Psoas muscle (tissue), 8 donors: ENCODE data around the gene FAM229A. TPM values are rescaled to one million over a fixed set of nuclear protein-coding genes. Genes with fewer than 3 reads are reported as not detected.
"Not testable (repeated sequence)": the region's sequence is repeated elsewhere in the genome, so short reads cannot be mapped to it uniquely, and the experiment has no call there.

ENCODE experiments used
- ATAC-seq, 4 donors: fragments of 200-7000 bp; cut with Tn5 transposase; one replicate each; pipeline ENCODE4 v1.9.1; 2020; ENCODE audit warnings: moderate library complexity in 3 of 4, mild to moderate bottlenecking in 2 of 4
- DNase-seq, 2 donors: peaks; one replicate each; pipeline ENCODE4 v3.0.0-alpha.2; 2020
- H3K27ac ChIP-seq: fragments of 200-600 bp; one replicate; pipeline ENCODE4 v1.8.0; 2022
- H3K27me3 ChIP-seq, 3 donors: fragments of 200-600 bp in 1 of 3; one replicate each; pipeline versions ENCODE4 v1.6.1 to v1.8.0; 2013 to 2022; ENCODE audit warnings: low read length in 2 of 3, mild to moderate bottlenecking in 2 of 3, moderate library complexity in 1 of 3; ENCODE audit not compliant: insufficient read depth in 3 of 3
- H3K36me3 ChIP-seq, 2 donors: fragments of 200-600 bp in 1 of 2; one replicate each; pipeline versions ENCODE4 v1.6.1 to v1.8.0; 2013 to 2022; ENCODE audit warnings: low read depth in 1 of 2, mild to moderate bottlenecking in 1 of 2, moderate library complexity in 1 of 2; ENCODE audit not compliant: insufficient read depth in 1 of 2
- H3K4me1 ChIP-seq: fragments of 200-600 bp; one replicate; pipeline ENCODE4 v1.8.0; 2022
- H3K4me3 ChIP-seq: fragments of 200-600 bp; one replicate; pipeline ENCODE4 v1.8.0; 2022; ENCODE audit warnings: mild to moderate bottlenecking
- H3K9me3 ChIP-seq: fragments of 200-600 bp; one replicate; pipeline ENCODE4 v1.8.0; 2022
- WGBS, 3 donors: extraction: QIAGEN DNeasy Blood & Tissue Kit; methylation state at CpG; one replicate each; pipeline versions ENCODE4 v1.1.6 to v1.1.7; 2013; 5-methylcytosine and 5-hydroxymethylcytosine counted together
- intact Hi-C, 2 donors: fragments of 100-400 bp; cut with DNase I; formaldehyde crosslinking; loops; one replicate each; pipeline versions ENCODE4 v1.11.0 to v1.14.2; 2022
- polyA plus RNA-seq, 3 donors: library from polyadenylated mRNA; stranded (reverse); fragments of 200-250 nt; gene quantifications; one replicate each; pipeline ENCODE4 v1.2.3, GENCODE V29; 2013
- total RNA-seq, 4 donors: library from RNA; stranded (reverse); fragmentation: NEBNext Ultra II Directional in 2 of 4; extraction: Animal tissue kit (Norgen Biotek cat#: 25700) in 2 of 4; gene quantifications; one replicate each; pipeline versions ENCODE4 v1.2.1 to v1.2.4, GENCODE V29; 2021 to 2023
- TF ChIP-seq, protein P1 (sequence below): fragments of 200-600 bp; IDR thresholded peaks from one replicate; pipeline ENCODE4 v1.8.0; 2022; ENCODE audit warnings: antibody characterized with exemption
- donor health status: healthy with polysubstance abuse.
- donor health status: DM: no; HTN: no; CAD: no; lungs with moderate emphysema.
- donor health status: Bipolar disorder and iron deficiency.
- donor health status: healthy.
- donor health status: DM: yes; HTN: yes; CAD: no.
- donor health status: DM: no; HTN: no; CAD: no.
- donor health status: DM: no; HTN: no; CAD: no.
- donor health status: DM: yes; HTN: yes; CAD: no.

The FAM229A gene
- total and polyA plus RNA-seq, 7 donors, result 0.98 to 4.0 (median 1.9) TPM

DNA sequence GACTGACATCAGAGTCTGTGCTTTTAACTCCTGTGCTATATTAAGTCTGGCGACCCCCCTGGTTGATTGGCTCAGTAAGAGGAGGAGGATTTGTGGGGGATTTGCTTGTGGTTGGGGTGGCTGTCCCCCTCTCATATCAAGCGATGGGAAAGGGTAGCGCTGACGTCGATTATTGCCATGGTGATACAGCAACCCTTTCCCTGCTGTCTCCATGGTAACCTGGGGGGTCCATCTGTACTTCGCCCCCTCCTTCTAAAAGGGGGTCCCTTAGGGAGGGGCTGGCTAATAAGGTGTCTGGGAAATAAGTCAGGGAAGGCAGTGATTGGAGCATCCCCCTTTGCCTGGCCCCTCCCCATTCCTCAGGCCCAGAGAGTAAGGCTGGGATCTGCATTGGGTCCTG lies 4.7 kb downstream of the FAM229A start:
- Histone ChIP-seq H3K27ac (no peak overlapping the region), H3K36me3 (peaks cover 0 to 29% of the 10 kb centered on the region in 2 donors), H3K4me1 (peaks cover 10% of the 10 kb centered on the region), H3K9me3 (no peaks in the 10 kb centered on the region), H3K27me3 (no peaks in the 10 kb centered on the region), H3K4me3 (no peak overlapping the region)
- intact Hi-C loops, result no loop called here
- DNase-seq (no peak), ATAC-seq (no peak)
- TF ChIP-seq, protein P1, sequence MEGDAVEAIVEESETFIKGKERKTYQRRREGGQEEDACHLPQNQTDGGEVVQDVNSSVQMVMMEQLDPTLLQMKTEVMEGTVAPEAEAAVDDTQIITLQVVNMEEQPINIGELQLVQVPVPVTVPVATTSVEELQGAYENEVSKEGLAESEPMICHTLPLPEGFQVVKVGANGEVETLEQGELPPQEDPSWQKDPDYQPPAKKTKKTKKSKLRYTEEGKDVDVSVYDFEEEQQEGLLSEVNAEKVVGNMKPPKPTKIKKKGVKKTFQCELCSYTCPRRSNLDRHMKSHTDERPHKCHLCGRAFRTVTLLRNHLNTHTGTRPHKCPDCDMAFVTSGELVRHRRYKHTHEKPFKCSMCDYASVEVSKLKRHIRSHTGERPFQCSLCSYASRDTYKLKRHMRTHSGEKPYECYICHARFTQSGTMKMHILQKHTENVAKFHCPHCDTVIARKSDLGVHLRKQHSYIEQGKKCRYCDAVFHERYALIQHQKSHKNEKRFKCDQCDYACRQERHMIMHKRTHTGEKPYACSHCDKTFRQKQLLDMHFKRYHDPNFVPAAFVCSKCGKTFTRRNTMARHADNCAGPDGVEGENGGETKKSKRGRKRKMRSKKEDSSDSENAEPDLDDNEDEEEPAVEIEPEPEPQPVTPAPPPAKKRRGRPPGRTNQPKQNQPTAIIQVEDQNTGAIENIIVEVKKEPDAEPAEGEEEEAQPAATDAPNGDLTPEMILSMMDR, result no peak
- 56 to 68% (median 58%) methylated on average over 6 of the region's 6 CpGs for WGBS, 3 donors

DNA sequence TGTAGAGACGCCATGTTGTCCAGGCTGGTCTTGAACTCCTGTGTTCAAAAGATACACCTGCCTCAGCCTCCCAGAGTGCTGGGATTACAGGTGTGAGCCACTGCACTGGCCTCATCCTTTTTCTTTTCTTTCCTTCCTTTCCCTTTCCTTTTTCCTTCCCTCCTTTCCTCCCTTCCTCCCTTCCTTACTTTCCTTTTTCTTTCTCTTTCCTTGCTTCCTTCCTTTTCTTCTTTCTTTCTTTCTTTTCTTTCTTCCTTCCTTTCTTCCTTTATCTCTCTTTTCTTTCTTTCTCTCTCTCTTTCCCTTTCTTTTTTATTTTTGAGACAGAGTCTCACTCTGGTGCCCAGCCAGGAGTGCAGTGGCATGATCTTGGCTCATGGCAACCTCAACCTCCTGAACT lies 5.8 kb downstream of the FAM229A start:
- Histone ChIP-seq H3K4me3 (no peak overlapping the region), H3K27me3 (no peaks in the 10 kb centered on the region), H3K36me3 (peaks cover 0 to 29% of the 10 kb centered on the region in 2 donors), H3K4me1 (peaks cover 17% of the 10 kb centered on the region), H3K27ac (no peak overlapping the region), H3K9me3 (no peaks in the 10 kb centered on the region)
- no peak for DNase-seq
- 91 to 100% (median 100%) methylated on average over 1 of the region's 1 CpG for WGBS, 3 donors
- no peak for ATAC-seq
- intact Hi-C loops, result no loop called here
- TF ChIP-seq, protein P1, result no peak

DNA sequence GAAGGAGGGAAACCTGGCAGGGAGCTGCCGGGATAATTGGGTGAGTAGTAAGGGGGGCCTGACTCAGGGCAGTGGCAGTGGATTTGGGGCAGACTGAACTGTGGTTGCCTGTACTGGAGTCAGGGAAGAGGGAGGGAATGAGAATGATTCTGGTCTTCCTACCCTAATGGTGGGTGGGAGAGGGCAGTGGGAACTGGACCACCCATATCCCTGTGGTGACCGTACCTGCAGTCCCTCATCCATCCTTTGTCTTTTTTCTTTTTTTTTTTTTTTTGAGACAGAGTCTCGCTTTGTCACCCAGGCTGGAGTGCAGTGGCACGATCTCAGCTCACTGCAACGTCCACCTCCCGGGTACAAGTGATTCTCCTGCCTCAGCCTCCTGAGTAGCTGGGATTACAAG lies 6.5 kb downstream of the FAM229A start:
- DNase-seq, intact Hi-C loops, H3K4me3 ChIP-seq, H3K9me3 ChIP-seq, H3K27me3 ChIP-seq, ATAC-seq, H3K27ac ChIP-seq: not testable (repeated sequence)
- Histone ChIP-seq H3K4me1 (peaks cover 17% of the 10 kb centered on the region), H3K36me3 (peaks cover 0 to 29% of the 10 kb centered on the region in 2 donors)
- 89 to 98% (median 92%) methylated on average over 5 to 6 of the region's 6 CpGs for WGBS, 3 donors

DNA sequence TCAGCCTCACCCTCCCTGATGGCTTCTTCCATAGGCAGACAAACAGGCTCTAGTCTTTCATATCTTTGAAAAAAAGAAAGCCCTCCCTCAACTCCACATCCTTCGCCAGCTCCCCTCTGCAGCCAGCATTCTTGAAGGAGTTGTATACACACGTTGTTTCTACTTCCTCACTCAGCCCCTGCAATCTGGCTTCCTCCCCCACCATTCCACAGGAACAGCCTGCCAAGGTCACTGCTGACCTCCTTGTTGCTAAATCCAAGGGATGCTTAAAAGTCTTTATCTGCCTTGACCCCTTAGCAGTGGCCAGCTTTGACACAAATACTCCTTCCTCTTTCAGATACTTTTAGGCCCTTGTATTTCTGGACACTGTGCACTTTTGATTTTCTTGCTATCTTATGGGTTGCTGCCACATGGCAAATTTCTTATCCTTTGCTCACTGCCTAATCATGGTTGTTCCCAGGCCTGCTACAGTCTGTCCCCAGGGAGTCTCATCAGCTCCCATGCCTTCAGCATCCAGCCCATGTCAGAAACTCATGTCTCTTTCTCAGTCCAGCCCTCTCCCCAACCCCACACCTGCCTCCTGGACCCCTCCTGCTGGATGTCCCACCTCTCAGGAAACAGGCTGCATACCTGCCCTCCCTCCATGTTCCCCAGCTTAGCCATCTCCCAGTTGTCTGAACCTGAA lies 8.3 kb downstream of the FAM229A start:
- Histone ChIP-seq H3K9me3 (no peaks in the 10 kb centered on the region), H3K4me1 (peaks cover 17% of the 10 kb centered on the region), H3K4me3 (no peak overlapping the region), H3K27ac (peak overlapping the region; percentile 30), H3K27me3 (no peaks in the 10 kb centered on the region), H3K36me3 (peaks cover 0 to 27% of the 10 kb centered on the region in 2 donors)
- 39 to 48% (median 42%) methylated on average over 2 of the region's 2 CpGs for WGBS, 3 donors
- TF ChIP-seq, protein P1, result no peak
- ATAC-seq (no peak), DNase-seq (peak in 1 of 2 donors; percentile 52)
- intact Hi-C loops, result no loop called here

DNA sequence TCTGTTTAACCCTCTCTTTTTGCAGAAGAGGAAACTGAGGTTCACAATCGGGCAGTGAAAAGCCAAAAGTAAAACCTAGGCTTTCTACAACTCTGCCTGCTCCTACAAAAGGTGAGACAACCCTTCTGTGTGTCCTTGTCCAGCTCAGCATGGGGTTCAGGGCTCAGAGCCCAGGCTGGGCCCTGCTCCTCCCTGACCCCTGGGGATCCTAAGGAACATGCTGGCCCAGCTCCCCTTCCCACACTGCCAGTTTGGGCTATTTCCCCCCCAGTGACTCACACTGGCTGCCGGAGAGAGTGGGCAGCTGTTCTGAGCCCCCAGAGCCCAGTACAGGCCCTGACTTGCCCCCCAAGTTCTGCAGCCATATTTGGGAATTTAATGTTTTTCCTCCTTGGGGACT lies 8.9 kb downstream of the FAM229A start:
- Histone ChIP-seq H3K36me3 (peaks cover 0 to 26% of the 10 kb centered on the region in 2 donors), H3K27me3 (no peaks in the 10 kb centered on the region), H3K4me3 (no peak overlapping the region), H3K4me1 (peaks cover 17% of the 10 kb centered on the region), H3K9me3 (no peaks in the 10 kb centered on the region), H3K27ac (peak overlapping the region; percentile 30)
- intact Hi-C loops, result no loop called here
- ATAC-seq (no peak), DNase-seq (no peak)
- TF ChIP-seq, protein P1, result no peak
- 52 to 59% (median 58%) methylated on average over 2 of the region's 2 CpGs for WGBS, 3 donors
